ENCODE results near the gene CCDC112.

CCDC112 gene

DNA sequence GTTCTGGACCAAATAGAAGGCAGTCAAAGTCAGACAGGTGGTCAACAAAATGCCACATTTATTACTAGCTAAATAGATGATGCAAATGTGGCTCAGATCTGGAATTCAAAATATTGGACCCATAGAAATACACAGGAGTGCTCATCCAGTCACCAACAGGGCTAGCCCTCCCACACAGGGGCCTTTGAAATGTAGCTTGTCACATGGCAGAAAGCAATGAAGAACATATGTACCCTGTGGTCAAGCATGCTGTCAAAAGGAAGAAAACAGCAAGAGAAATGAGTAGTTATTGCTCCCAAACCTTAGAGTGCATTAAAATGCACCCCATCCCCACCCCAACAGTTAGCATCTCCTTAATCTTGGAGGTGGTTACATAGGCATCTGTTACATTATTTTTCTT is 20.9 kb upstream of the CCDC112 start:
- DNase-seq = no peak

DNA sequence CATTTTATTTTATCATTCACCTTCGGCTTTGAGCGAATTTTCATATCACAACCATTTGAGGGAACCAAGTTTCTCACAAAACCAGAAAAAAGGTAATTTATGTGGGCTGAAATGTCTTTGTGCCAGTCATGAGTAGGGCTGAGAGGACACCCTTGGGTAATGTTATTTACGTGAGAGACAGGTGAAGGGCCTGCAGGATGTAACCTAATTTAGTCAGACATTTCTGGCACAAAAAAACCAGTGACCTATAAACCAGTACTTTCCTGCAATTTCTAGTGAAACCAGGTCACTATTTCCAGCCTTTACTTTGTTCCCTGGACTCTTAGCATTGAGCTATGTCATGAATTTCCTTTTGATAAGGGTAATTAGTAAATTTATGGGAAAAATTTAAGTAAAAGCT is 17.2 kb upstream of the CCDC112 start:
- DNase-seq = no peak

DNA sequence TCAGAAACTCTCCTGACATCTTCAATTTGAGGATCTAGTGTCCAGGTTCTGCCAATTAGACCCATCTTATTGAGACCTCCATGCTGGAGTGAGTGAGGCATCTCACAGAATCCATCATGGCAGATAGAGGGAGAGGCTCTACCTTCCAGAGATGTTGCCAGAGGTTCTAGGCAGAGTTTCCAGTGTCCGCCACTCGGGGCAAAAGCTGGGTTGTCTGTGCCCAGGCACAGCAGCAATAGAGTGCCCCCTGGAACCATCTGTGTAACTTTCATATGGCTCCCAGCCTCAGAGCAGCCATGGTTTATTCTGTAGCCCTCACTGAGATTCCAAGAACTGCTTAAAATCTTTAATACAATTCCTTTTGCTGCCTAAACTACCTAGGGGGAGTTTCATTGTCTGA is 16.6 kb upstream of the CCDC112 start:
- DNase-seq = no peak

DNA sequence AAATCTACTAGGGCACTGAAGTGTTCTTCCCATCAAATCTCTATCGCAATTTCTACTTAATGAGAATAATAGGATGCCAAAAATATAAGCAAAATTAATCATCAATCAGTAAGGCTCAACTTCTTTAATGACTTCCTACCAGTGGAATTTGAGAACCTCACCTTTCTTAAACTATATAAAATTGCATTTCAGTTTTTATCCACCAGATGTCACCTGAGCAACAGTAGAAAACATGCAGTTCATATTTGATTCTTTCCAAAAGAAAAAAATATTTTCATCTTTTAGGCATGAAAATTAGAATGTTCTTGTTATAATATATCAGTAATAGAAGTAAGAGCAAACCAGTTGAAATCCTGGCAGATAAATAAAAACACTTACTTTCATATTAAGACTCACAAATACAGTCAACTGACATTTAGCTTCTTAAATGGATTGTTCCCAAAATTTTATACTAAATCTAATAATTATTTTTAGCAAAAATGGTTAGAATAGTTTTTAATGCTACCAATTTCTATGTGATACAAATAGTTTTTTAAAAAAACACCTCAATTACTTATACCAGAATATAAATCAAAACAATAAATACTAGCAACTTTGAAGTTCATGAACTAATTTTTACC is 13.4 kb upstream of the CCDC112 start:
- peak; percentile 59 to 69 for DNase-seq

DNA sequence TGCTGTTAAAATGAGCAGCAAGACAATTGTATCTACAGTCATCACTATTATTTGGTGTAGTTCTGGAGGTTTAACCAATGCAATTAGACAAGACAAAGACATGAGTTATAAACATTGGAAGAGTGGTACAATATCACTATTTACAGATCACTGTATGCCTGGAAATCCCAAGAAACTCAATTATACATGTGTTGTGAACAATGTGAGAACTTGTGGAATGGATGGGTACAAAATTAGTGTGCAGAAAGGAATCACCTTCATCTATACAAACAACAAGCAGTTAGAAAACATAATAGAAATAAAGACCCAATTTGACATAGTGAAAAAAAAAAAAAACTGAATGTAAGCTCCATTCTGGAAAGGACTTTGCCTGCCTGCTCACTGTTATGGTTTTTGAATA is 12.4 kb upstream of the CCDC112 start:
- DNase-seq = no peak

DNA sequence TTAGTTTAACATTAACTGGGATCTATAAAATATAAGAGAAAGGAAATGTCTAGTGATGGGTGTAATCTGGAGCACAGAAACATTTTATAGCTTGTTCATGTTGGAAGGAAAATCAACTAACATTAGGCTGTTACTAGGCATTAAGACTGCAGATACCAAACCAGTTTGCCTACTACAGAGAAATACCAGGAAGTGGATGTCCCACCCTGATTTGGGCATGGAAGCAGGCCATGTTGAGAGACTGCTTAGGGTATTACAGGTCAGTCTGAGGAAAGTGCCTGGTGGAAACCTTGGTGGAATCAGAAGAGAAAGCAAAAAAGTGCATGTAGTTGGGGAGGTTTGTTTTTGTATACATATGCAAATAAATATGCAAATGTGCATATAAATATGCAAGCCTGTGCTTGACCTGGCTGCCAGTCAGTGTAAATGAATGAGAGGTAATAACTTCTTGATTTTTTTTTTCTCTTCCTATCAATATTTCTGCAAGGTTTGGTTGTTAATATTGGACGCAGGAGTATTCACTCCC is 9.6 kb upstream of the CCDC112 start:
- DNase-seq = no peak

DNA sequence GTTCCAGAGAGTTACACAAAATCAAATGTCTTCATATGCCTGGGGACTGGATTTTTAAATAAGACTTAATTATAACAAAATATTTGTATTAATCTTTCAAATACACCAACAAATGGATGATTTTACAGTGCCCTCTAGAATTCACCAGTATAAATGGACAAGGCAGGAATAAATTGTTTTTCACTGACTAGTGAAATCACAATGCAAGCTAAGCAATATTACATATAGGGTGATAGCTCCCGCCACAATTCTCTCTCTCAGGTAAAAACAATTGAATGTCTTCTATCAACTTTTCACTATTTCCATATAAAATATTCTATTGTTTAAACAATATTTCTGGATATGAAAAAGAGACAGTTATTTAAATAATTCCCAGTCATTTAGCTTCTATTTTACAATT is 8.0 kb upstream of the CCDC112 start:
- no peak for DNase-seq

DNA sequence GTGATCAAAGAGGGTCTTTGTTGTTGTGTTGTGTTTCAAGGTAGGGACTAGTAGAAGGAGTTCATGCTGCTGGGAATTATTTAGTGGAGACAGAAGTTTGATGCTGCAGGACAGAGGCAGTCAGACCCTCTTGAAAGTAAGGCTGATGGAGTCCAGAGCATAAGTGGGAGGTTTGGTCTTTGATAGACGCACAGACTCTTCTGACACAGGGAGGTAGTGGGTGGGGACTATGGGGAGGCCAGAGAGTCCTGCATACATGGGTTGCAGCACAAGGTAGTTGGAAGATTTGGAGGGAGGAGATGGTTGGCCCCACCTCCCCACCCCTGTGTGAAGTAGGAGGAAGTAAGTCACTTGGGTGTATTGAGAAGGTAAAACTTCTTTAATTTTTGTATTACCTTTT is 2.4 kb upstream of the CCDC112 start:
- DNase-seq = no peak

DNA sequence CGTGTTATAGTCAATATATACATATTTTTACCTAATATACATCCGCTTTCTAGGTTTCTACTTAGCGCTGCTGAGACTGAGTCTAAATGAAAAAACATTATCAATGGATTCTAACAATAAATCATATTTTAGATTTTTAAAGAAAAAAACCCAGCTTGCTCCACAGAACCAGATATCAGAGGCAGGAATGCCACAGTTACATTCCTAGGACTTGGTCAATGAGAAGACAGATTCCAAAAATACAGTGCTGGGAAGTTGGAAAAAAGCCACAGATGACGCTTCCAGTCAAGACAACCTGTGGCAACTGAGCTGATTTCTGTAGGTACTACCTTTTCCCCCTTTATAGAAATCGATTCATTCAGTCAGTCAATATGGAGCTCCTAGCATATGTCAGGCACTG is 577 bp upstream of the CCDC112 start:
- DNase-seq = no peak

DNA sequence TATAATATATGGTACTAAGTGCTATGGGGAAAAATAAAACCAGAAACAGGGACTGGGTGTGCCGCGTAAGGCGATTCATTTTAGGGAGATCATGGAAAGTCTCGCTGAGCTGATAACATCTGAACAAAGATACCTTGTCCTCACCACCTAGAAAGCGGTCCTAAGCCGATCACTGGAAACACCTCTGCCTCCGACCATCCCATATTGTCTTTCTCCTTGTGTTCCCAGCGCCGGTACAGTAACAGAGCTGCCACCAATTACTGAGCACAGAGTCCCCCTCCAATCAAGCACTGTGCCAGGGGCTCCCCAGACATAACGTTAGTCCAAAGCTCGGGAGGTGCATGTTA is 704 bp downstream of the CCDC112 start:
- peak in 1 of 2 experiments; percentile 32 for DNase-seq

DNA sequence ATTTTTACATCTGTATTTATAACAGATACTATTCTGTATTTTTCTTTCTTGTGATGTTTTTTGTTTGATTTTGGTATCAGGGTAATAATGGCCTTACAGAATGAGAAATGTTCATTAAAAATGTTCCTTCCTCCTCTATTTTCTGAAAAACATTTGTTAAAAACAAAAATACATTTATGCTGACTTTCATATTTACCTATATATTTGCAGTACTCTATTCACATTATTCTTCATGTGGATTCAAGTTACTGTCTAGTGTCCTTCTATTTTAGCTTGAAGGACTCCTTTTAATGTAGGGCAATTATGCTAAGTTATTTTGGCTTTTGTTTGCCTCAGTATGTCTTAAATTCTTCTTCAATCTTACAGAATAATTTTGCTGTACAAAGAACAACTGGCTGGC is 5.1 kb downstream of the CCDC112 start:
- no peak for DNase-seq

DNA sequence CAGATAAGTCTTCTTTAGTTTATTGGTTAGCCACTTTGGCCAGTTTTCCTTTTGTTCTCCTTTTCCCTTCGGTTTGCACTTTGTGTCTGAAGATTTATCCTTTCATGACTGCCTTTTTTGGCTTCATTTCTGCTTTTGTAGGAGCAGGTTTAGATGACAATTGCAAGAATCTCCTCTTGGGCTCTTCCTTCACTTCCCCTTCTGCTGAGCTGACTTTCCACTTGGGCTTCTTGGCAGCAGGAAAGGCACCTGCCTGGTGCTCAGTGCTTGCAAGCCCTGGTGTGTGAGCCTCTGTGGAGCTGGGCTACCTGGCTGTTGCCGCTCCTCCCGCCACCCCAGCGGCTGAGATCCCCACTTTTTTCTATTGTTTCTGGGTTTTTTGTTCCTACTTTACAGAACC is 7.3 kb downstream of the CCDC112 start:
- DNase-seq = peak; percentile 53 to 56

DNA sequence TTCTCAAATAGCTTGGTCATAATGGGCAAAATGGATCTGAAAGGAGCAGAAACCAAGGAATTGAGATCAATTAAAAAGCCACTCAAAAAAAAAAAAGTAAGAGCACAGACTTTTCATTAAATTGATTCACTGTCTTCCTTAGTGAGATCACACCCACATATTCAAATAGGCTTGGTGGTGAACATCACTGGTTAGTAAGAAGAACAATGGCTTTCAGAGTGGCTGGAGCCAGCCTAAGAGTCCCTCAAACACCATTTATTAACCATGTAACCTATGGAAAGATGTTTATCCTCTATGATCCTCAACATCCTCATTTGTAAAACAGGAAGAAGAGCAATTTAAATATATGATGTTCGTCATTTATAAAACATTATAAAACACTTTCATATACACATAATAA is 12.4 kb downstream of the CCDC112 start:
- DNase-seq = no peak

DNA sequence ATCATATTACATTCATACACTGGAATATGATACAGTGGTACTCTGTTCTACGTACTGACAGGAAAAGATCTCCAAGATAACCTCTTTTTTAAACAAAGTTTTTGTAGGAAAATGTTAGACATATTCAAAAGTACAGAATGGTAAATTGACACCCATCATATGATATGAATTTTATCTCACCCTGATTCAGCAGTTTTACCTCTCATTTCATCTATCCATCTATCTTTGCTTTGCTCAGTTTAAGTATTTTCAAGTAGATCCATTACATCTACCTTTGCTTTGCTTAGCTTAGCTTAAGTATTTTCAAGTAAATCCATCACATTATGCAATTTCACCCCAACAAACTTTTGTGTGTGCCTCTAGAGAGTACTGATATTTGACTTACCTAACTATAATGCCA is 14.3 kb downstream of the CCDC112 start:
- no peak for DNase-seq

DNA sequence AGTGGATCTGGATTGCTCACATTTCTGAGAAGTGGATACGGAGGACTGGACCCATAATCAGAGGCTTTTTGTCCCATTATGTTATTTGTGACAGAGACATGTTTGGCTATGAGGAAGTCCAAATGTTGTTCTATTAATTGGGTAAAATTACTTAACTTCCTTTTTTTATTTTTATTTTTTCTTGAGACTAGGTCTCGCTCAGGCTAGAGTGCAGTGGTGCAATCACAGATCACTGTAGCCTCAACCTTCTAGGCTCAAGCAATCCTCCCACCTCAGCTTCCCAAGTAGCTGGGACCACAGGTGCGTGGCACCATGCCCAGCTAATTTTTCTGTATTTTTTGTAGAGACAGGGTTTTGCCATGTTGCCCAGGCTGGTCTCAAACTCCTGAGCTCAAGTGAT is 21.9 kb downstream of the CCDC112 start:
- peak in 1 of 2 experiments; percentile 16 for DNase-seq

DNA sequence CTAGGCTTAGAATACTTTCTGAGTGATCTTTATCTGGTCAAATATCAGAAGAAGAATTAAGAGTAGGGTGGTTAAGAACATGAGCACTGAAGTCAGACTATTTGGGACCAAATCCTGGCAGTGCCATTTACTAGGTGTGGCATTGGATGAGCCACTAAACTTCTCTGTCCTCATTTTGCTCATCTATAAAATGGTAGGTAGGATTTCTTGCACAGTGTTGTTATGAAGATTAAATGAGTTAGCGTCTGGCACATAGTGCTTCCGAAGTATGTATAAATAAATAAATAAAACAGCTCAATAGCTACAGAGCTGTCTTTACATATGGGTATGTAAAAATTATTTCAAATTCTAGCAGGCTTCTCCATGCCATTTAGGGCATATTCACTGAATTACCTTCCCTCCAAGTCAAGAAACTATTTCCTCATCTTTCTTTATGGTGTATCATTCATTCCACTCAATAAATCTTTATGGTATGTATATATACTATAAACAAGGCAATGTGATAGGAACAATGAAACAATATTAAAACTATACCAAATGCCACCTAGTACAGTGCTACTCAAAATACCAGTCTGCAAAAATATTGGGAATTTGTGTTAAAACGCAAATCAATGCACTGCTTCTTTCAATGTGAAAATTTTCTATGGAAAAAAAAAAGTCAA is 24.0 kb downstream of the CCDC112 start:
- no peak for DNase-seq

DNA sequence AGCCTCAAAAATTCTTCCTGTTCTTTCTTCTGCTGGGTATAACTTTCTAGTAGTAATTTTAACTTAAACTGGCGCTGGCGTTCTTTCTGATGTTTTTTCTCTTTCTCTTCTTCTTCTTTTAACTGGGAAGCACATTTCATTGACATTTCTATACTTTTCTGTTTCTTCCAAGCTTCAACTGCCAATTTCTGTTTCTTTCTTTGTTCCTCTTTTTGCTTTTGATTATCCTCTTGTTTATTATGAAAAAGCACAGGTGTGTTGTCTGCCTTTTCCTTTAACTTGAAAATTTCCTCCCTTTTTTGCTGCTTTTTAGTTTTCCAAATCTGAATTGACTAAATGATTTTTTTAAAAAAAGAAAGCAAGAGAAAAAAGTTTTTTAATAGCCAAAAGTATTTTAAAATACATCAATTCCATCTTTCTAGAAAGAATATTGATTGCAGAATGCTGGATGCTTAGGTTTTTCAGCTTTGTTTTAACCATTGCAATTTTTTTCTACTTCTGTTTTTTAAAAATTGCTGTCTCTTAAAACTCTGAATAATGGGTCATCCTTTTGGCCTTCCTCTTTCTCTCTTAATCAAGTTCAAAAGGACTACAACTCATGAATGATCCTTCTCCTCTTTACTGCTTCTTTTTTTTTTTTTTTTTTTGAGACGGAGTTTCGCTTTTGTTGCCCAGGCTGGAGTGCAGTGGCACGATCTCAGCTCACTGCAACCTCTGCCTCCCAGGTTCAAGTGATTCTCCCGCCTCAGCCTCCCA is 25.0 kb downstream of the CCDC112 start:
- peak in 1 of 2 experiments; percentile 2 for DNase-seq

DNA sequence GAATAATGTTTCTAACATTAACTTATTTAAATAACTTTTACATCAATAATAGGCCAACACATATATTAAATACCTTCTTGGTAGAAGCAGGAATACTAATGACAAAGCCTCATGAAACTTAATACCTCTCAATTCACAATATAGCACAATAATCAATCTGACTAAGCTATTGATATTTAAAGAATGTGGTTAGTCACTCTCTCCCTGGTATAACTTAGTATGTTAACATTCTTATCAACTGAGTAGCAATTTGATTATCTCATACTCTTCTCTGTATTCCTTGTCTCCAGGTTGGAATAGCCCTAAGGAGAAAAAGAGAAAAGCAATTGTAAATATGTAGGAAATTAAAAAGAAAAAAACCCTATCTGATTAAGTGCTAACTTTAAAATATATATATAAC is 28.8 kb downstream of the CCDC112 start:
- DNase-seq = no peak

DNA sequence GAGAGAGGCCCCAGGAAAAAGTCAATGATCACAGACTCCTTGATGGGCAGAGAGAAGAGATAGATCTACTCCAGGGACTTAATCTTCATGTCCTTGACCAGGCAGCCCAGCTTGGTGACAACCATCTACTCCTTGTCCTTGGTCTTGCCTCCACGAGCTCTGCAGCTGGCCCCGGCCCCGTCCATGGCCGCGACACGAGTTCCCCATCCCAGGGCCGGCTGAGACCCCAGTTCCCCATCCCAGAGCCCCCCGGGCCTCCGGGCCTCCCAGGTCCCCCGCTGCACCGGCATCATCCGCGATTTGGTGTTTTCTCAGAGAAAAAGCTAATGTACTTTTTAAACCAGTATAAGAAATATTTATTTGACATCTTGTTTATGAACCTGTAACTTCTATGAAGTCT is 31.2 kb downstream of the CCDC112 start:
- DNase-seq = no peak

DNA sequence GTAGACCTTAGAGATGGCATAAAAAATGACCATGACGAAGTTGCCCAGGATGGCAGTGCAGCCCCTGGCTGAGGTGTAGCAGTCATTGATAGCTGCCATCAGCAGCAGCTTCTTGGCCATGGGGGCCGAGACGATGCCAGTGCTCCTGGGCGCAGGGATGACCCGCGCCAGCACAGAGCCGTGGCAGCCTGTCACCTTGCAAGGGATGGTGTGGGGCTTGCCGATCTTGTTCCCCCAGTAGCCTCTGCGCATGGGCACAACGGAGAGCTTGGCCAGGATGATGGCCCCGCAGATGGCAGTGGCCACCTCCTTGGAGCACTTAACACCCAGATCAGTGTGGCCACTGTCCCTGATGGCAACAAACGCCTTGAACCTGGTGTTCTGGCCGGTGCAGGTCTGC is 31.7 kb downstream of the CCDC112 start:
- no peak for DNase-seq

DNA sequence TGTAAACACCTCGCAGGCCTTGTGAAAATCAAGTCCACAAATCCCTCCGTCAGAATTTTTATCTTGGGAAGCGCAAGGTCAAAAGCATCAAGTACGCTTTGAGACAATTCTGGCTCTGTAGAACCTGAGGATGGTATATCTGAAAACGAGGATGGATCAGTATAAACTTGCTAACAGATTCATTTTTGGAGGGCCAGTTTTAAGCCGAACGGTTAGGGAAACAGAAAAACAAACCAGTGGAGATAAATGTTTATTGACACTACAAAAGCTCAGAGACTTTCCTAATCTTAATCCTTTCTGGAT is 33.4 kb downstream of the CCDC112 start:
- no peak for DNase-seq

DNA sequence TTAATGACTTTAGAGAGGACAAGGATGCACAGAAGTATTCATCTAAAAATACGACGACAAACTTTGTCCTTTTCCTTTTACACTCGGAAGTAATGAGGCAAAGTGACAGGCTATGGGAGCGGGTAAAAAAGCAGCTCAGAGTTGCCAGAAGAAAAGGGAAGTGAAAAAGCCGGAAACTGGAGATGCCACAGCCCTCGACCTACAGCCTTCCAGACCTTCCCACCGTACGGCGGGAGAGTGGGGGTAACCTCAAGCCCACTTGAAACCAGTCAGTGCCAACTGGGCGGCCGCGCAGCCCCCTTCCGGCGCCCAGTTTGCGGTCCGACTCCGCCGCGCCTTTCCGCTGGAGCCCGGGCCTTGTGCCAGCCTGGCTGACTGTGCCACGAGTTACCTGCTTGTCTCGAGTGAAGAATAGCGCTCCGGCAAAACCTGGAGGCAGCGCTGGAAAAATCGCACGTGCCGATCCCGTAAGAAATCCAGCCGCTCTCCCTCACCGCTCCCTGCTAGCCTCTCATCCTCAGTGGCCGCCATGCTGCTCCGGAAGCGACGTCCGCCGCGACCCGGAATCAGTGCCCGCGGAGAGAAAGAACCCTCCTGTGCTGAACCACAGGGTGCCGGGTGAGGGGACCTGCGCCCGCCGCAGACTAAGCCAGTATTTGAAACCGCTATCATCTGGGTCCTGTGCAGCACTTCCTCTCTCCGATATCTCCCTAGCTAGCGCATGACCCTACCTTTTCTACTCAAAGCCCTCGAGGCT is 34.0 kb downstream of the CCDC112 start, which contains the start of gene PGGT1B:
TSS of gene PGGT1B (minus strand) at position 557 of the 757 bp plus-strand sequence. CDS start at position 531, 26 bp downstream.
- peak; percentile 81 to 88 for DNase-seq

DNA sequence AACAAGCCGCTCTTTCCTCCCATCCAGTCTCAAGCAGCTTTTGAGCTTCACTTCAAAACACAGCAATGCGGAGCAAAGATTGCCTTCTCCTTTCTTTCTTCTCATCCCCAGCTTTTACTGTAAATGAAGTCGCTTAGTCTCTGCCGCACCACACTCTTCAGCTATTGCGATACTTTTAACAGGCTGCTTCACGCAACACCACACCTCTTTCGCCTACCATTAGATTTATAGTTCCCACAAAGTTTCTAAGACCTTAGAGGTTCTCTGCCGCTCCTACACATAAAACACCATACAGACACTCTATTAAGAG is 34.5 kb downstream of the CCDC112 start:
- DNase-seq = peak in 1 of 2 experiments; percentile 52

DNA sequence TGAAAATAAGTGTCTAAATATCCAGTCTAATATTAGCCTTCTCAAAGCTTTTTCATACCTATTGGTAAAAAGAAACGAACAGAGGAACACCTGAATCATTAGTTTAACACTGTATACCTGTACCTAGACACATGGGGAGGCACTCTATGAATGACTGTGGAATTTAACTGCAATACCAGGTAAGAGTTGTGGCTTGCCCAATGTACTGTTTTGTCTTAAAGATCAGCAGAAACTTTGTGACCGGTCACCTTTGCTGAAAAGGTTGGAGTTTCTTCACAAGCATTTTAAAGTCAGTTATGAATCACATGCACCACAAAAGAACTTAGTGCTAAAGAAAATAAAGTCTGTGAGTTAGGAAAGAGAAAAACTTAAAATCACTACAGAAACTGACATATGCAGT is 36.2 kb downstream of the CCDC112 start:
- DNase-seq = no peak
